Measurements from ENCODE around the gene TRPV4. TPM values are rescaled to one million over a fixed set of nuclear protein-coding genes. Genes with fewer than 3 reads are reported as not detected.

Gene TRPV4
- polyA plus RNA-seq, 1 donor from 2014 or later: not detected

GRCh38 chr12:109739747-109740693, 93.2 kb downstream of the TRPV4 start:
- H3F3A ChIP-seq (ENCODE audit: insufficient read depth, low read length, poor library complexity, severe bottlenecking): peaks cover 11% of the 10 kb centered on the region
- H3K4me3 ChIP-seq (ENCODE audit: low read length): no peak overlapping the region
- no peak overlapping the region for H3K4me2 ChIP-seq (ENCODE audit: low read length)
- no peaks in the 10 kb centered on the region for H4K20me1 ChIP-seq (ENCODE audit: insufficient read depth)
- H3K9ac ChIP-seq (ENCODE audit: low read length): no peak overlapping the region
- H3K27ac ChIP-seq (ENCODE audit: low read length): peak overlapping the region; percentile 74
- no peak overlapping the region for H2AFZ ChIP-seq (ENCODE audit: low read depth, low read length)
- no peaks in the 10 kb centered on the region for H3K27me3 ChIP-seq (ENCODE audit: insufficient read depth, low read depth, low read length)
- TF ChIP-seq POLR2AphosphoS5 (IDR thresholded peaks at IDR 0.05) (no peak), MXI1 (conservative IDR thresholded peaks at IDR 0.05; ENCODE audit: poor library complexity, severe bottlenecking) (no peak), CTCF (IDR thresholded peaks at IDR 0.05; ENCODE audit: poor library complexity, severe bottlenecking) (peak; percentile 29), EP300 (conservative IDR thresholded peaks at IDR 0.05; ENCODE audit: poor library complexity, severe bottlenecking) (no peak), SMC3 (conservative IDR thresholded peaks at IDR 0.05; ENCODE audit: poor library complexity) (no peak), TAF1 (IDR thresholded peaks at IDR 0.05; ENCODE audit: low read depth) (no peak)
- no peaks in the 10 kb centered on the region for H3K9me3 ChIP-seq (ENCODE audit: low read length)
- no peaks in the 10 kb centered on the region for H3K9me2 ChIP-seq (ENCODE audit: insufficient read depth, low read length)
- peaks cover 48% of the 10 kb centered on the region for H3K79me2 ChIP-seq (replicated peaks; ENCODE audit: insufficient read depth, low read length)
- no peaks in the 10 kb centered on the region for H3K36me3 ChIP-seq (ENCODE audit: insufficient read depth, low read length)

GRCh38 chr12:109738878-109739665, 94.1 kb downstream of the TRPV4 start:
- TF ChIP-seq TAF1 (IDR thresholded peaks at IDR 0.05; ENCODE audit: low read depth) (no peak), SMC3 (conservative IDR thresholded peaks at IDR 0.05; ENCODE audit: poor library complexity) (no peak), REST (IDR thresholded peaks at IDR 0.05; ENCODE audit: borderline replicate concordance) (no peak), CTCF (IDR thresholded peaks at IDR 0.05; ENCODE audit: poor library complexity, severe bottlenecking) (no peak), EZH2 (IDR thresholded peaks at IDR 0.05; ENCODE audit: borderline replicate concordance, insufficient read depth, low read length, poor library complexity, severe bottlenecking) (no peak), MXI1 (conservative IDR thresholded peaks at IDR 0.05; ENCODE audit: poor library complexity, severe bottlenecking) (no peak), EP300 (conservative IDR thresholded peaks at IDR 0.05; ENCODE audit: poor library complexity, severe bottlenecking) (no peak), POLR2AphosphoS5 (IDR thresholded peaks at IDR 0.05) (no peak), RAD21 (conservative IDR thresholded peaks at IDR 0.05) (no peak)
- Histone ChIP-seq H3K9me3 (ENCODE audit: low read length) (no peaks in the 10 kb centered on the region), H4K20me1 (ENCODE audit: insufficient read depth) (no peaks in the 10 kb centered on the region), H2AFZ (ENCODE audit: low read depth, low read length) (no peak overlapping the region), H3K9ac (ENCODE audit: low read length) (peak overlapping the region; percentile 2), H3K27ac (ENCODE audit: low read length) (peak overlapping the region; percentile 90), H3K4me2 (ENCODE audit: low read length) (no peak overlapping the region), H3K36me3 (ENCODE audit: insufficient read depth, low read length) (no peaks in the 10 kb centered on the region), H3K9me2 (ENCODE audit: insufficient read depth, low read length) (no peaks in the 10 kb centered on the region), H3K79me2 (replicated peaks; ENCODE audit: insufficient read depth, low read length) (peaks cover 51% of the 10 kb centered on the region), H3K27me3 (ENCODE audit: insufficient read depth, low read depth, low read length) (no peaks in the 10 kb centered on the region), H3K4me3 (ENCODE audit: low read length) (no peak overlapping the region), H3F3A (ENCODE audit: insufficient read depth, low read length, poor library complexity, severe bottlenecking) (peaks cover 11% of the 10 kb centered on the region)
